DND-41 (cell line): ENCODE results near the gene ACVRL1.

Source experiments
- ATAC-seq: fragments of 200-7000 bp; cut with Tn5 transposase; 3 replicates; pipeline ENCODE4 v1.9.1; 2021; ENCODE audit warnings: low read depth; ENCODE audit not compliant: insufficient read depth
- DNase-seq: peaks from one replicate; pipeline ENCODE4 v3.0.0-alpha.2; 2020
- H2AFZ ChIP-seq: 2 replicates; pipeline ENCODE4 v1.6.0; 2012; ENCODE audit warnings: low read depth, low read length
- H3K27ac ChIP-seq: 2 replicates; pipeline ENCODE4 v1.5.1; 2012; ENCODE audit warnings: low read length, inconsistent platforms
- H3K27me3 ChIP-seq: fragments of 200-600 bp; sonication (generic); 2 replicates; pipeline ENCODE4 v1.6.0; 2012; ENCODE audit warnings: low read length, mild to moderate bottlenecking, inconsistent platforms; ENCODE audit not compliant: insufficient read depth, poor library complexity
- H3K36me3 ChIP-seq: 2 replicates; pipeline ENCODE4 v1.5.1; 2012; ENCODE audit warnings: low read length, inconsistent platforms; ENCODE audit not compliant: insufficient read depth
- H3K4me1 ChIP-seq: 2 replicates; pipeline ENCODE4 v1.5.1; 2012; ENCODE audit warnings: mild to moderate bottlenecking, low read length; ENCODE audit not compliant: insufficient read depth
- H3K4me2 ChIP-seq: 2 replicates; pipeline ENCODE4 v1.6.0; 2012; ENCODE audit warnings: mild to moderate bottlenecking, moderate library complexity, low read length, inconsistent platforms; ENCODE audit not compliant: insufficient read depth
- H3K4me3 ChIP-seq, 2 experiments: fragments of 200-600 bp in 1 of 2; shearing (Covaris generic) in 1 of 2; 2 replicates each; pipeline ENCODE4 v1.5.1; 2012 to 2016; ENCODE audit warnings: inconsistent platforms in 2 of 2, low read length in 2 of 2, mild to moderate bottlenecking in 2 of 2, low read depth in 1 of 2, moderate library complexity in 1 of 2
- H3K79me2 ChIP-seq: 2 replicates; pipeline ENCODE4 v1.6.0; 2012; ENCODE audit warnings: low read length, inconsistent platforms; ENCODE audit not compliant: insufficient read depth
- H3K9ac ChIP-seq: 2 replicates; pipeline ENCODE4 v1.6.0; 2012; ENCODE audit warnings: low read depth, mild to moderate bottlenecking, inconsistent platforms, low read length, moderate library complexity
- H3K9me3 ChIP-seq: 2 replicates; pipeline ENCODE4 v1.5.1; 2012; ENCODE audit warnings: low read length, moderate library complexity, mild to moderate bottlenecking, inconsistent platforms; ENCODE audit not compliant: insufficient read depth, severe bottlenecking
- H4K20me1 ChIP-seq: 2 replicates; pipeline ENCODE4 v1.6.0; 2012; ENCODE audit warnings: low read length; ENCODE audit not compliant: insufficient read depth
- EZH2 ChIP-seq: IDR thresholded peaks from 3 replicates; pipeline ENCODE4 v1.6.1; 2012; ENCODE audit warnings: borderline replicate concordance, low read depth, mild to moderate bottlenecking, moderate library complexity, low read length, inconsistent platforms; ENCODE audit not compliant: severe bottlenecking
- TF ChIP-seq, protein P1 (sequence below): IDR thresholded peaks from 2 replicates; pipeline ENCODE4 v1.5.1; 2012; ENCODE audit warnings: borderline replicate concordance, low read length, moderate library complexity, mild to moderate bottlenecking; ENCODE audit not compliant: poor library complexity, severe bottlenecking; ENCODE audit errors: extremely low read depth

Gene ACVRL1

DNA sequence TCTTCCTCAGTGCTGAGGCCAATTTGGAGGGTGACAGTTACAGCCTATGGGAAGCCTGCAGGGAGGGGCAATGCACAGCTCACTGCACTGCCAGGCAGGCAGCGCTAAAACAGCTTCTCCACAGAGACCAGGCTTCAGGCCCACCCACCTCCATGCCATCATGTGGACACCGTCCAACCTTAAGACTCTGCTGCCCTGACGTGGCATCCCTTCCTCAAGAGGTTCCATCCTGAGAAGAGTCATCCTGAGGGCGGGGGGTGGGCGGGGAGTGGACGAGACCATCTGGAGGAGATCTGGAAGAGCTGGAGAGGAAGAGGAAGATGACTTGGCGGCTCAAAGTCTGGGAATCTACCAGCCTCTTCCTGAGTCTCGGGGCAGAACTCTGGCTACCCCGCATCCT, 8.4 kb upstream of the ACVRL1 start:
- H3K9me3 ChIP-seq: no peaks in the 10 kb centered on the region
- H3K4me2 ChIP-seq: no peak overlapping the region
- no peak overlapping the region for H3K4me3 ChIP-seq
- H3K9ac ChIP-seq: no peak overlapping the region
- H3K36me3 ChIP-seq: no peaks in the 10 kb centered on the region
- DNase-seq (no peak), ATAC-seq (no peak)
- H2AFZ ChIP-seq: no peak overlapping the region
- H3K79me2 ChIP-seq: no peaks in the 10 kb centered on the region
- TF ChIP-seq, protein P1, sequence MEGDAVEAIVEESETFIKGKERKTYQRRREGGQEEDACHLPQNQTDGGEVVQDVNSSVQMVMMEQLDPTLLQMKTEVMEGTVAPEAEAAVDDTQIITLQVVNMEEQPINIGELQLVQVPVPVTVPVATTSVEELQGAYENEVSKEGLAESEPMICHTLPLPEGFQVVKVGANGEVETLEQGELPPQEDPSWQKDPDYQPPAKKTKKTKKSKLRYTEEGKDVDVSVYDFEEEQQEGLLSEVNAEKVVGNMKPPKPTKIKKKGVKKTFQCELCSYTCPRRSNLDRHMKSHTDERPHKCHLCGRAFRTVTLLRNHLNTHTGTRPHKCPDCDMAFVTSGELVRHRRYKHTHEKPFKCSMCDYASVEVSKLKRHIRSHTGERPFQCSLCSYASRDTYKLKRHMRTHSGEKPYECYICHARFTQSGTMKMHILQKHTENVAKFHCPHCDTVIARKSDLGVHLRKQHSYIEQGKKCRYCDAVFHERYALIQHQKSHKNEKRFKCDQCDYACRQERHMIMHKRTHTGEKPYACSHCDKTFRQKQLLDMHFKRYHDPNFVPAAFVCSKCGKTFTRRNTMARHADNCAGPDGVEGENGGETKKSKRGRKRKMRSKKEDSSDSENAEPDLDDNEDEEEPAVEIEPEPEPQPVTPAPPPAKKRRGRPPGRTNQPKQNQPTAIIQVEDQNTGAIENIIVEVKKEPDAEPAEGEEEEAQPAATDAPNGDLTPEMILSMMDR: no peak
- TF ChIP-seq EZH2: no peak
- no peak overlapping the region for H3K27ac ChIP-seq
- H3K27me3 ChIP-seq: peaks cover 7% of the 10 kb centered on the region
- no peaks in the 10 kb centered on the region for H3K4me1 ChIP-seq
- H4K20me1 ChIP-seq: no peaks in the 10 kb centered on the region

DNA sequence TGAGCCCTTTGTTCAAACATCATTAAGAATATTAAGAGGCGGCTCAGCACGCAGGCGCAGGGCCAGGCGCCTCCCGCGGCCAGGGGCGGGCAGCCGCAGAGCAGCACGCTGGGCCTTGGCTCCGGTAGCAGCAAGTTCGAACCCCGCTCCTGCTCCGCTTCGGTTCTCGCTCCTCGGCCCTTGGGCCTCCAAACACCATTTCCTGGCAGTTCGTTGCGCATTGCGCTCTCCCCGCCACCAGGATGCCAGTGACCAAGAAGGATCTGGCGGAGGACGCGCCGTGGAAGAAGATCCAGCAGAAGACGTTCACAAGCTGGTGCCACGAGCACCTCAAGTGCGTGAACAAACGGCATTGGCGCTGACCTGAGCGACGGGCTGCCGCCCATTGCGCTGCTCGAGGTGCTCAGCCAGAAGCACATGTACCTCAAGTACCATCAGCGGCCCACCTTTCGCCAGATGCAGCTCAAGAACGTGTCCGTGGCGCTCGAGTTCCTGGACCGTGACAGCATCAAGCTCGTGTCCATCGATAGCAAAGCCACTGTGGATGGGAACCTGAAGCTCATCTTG, 6.9 kb upstream of the ACVRL1 start:
- DNase-seq (no peak), ATAC-seq (no peak)
- TF ChIP-seq, protein P1: no peak
- TF ChIP-seq EZH2: no peak
- peaks cover 7% of the 10 kb centered on the region for H3K27me3 ChIP-seq
- H3K4me1 ChIP-seq: no peaks in the 10 kb centered on the region
- H3K36me3 ChIP-seq: no peaks in the 10 kb centered on the region
- H2AFZ ChIP-seq: no peak overlapping the region
- H3K27ac ChIP-seq: no peak overlapping the region
- no peak overlapping the region for H3K9ac ChIP-seq
- no peak overlapping the region for H3K4me2 ChIP-seq
- H4K20me1 ChIP-seq: no peaks in the 10 kb centered on the region
- H3K9me3 ChIP-seq: no peaks in the 10 kb centered on the region
- H3K79me2 ChIP-seq: no peaks in the 10 kb centered on the region
- H3K4me3 ChIP-seq: no peak overlapping the region

DNA sequence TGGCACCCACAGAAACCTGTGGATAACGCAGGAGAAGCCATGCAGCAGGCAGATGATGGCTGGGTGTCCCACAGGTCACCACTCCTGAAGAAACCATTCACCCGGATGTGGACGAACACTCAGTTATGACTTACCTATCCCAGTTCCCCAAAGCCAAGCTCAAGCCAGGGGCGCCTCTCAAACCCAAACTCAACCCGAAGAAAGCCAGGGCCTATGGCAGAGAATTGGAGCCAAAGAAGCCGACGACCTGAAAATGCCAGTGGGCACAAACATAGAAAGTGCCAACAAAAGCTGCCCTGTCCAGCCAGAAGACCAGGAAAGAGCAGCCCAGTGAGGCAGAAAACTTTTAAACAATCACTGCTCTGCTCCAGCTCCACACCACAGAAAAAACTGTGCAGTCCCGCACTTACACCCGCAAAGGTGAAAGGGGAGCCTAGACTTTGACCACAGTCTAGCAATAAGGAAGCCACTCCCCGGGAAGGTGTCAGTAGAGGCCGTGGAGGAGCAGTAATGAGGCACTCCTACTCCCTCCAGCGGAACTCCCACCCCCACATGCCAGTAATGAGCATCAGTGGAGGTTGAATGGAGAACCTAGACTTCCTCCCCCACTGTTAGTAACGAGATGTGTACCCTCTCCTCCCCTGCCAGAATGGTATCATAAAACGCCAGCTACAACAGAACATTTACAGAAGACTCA, 6.0 kb upstream of the ACVRL1 start:
- peaks cover 7% of the 10 kb centered on the region for H3K27me3 ChIP-seq
- no peak overlapping the region for H3K9ac ChIP-seq
- H3K79me2 ChIP-seq: no peaks in the 10 kb centered on the region
- no peaks in the 10 kb centered on the region for H3K9me3 ChIP-seq
- no peak overlapping the region for H3K27ac ChIP-seq
- H3K4me2 ChIP-seq: no peak overlapping the region
- H3K4me3 ChIP-seq: no peak overlapping the region
- DNase-seq: no peak
- H2AFZ ChIP-seq: no peak overlapping the region
- no peaks in the 10 kb centered on the region for H3K4me1 ChIP-seq
- no peak for TF ChIP-seq EZH2
- TF ChIP-seq, protein P1: no peak
- ATAC-seq: no peak
- H4K20me1 ChIP-seq: no peaks in the 10 kb centered on the region
- H3K36me3 ChIP-seq: no peaks in the 10 kb centered on the region
